Tongue (tissue), 2 donors: ENCODE data around the gene FBN3. TPM values are rescaled to one million over a fixed set of nuclear protein-coding genes. Genes with fewer than 3 reads are reported as not detected.
A peak's percentile ranks its signal among the peaks of the same experiment; 100 is the strongest.
"Not testable (repeated sequence)": the region's sequence is repeated elsewhere in the genome, so short reads cannot be mapped to it uniquely, and the experiment has no call there.

Experiments used
- DNase-seq: peaks from one replicate; pipeline ENCODE4 v3.0.0-alpha.2; 2015
- total RNA-seq: library from RNA; depleted of rRNA; stranded (reverse); fragments of >200 nt; gene quantifications from one replicate; pipeline ENCODE4 v1.2.3, GENCODE V29; 2014

The FBN3 gene
- total RNA-seq, 1 donor from 2014 or later: 13.3 TPM

- no peak for DNase-seq
These were observed 92.9 kb downstream of the FBN3 start for GRCh38 chr19:8056533-8056932.

- DNase-seq: no peak
These were observed 95.2 kb downstream of the FBN3 start for GRCh38 chr19:8054169-8054568.

- DNase-seq: no peak
These were observed 96.9 kb downstream of the FBN3 start, which contains the start of gene CCL25 for GRCh38 chr19:8052464-8052859. Gene CCL25, plus strand, starts transcription at chr19:8052760. Its CDS starts 290 bp downstream, at chr19:8053050.

- DNase-seq: peak; percentile 96
These were observed 98.9 kb downstream of the FBN3 start for GRCh38 chr19:8050274-8051096.

- no peak for DNase-seq
These were observed 102.7 kb downstream of the FBN3 start for GRCh38 chr19:8046569-8047165.

GRCh38 chr19:8045872-8046568, 103.4 kb downstream of the FBN3 start:
- DNase-seq: no peak

GRCh38 chr19:8044018-8044417, 105.4 kb downstream of the FBN3 start:
- DNase-seq: no peak

- DNase-seq: no peak
These were observed 106.5 kb downstream of the FBN3 start for GRCh38 chr19:8042900-8043299.

- DNase-seq: no peak
These were observed 107.9 kb downstream of the FBN3 start for GRCh38 chr19:8041531-8041931.

GRCh38 chr19:8039231-8039630, 110.2 kb downstream of the FBN3 start:
- no peak for DNase-seq

- DNase-seq: no peak
These were observed 110.6 kb downstream of the FBN3 start for GRCh38 chr19:8038815-8039214.

- DNase-seq: peak; percentile 96
These were observed 112.8 kb downstream of the FBN3 start for GRCh38 chr19:8036434-8037099.

GRCh38 chr19:8034178-8034525, 115.2 kb downstream of the FBN3 start:
- peak; percentile 77 for DNase-seq

GRCh38 chr19:8033287-8034177, 115.9 kb downstream of the FBN3 start:
- peak; percentile 33 for DNase-seq

GRCh38 chr19:8030960-8031359, 118.4 kb downstream of the FBN3 start:
- DNase-seq: no peak

- DNase-seq: no peak
These were observed 120.4 kb downstream of the FBN3 start for GRCh38 chr19:8028951-8029491.

- no peak for DNase-seq
These were observed 124.1 kb downstream of the FBN3 start for GRCh38 chr19:8025316-8025715.

- not testable (repeated sequence) for DNase-seq
These were observed 125.1 kb downstream of the FBN3 start for GRCh38 chr19:8024256-8024655.

GRCh38 chr19:8023371-8023770, 126.0 kb downstream of the FBN3 start:
- DNase-seq: no peak

GRCh38 chr19:8022275-8022674, 127.1 kb downstream of the FBN3 start:
- DNase-seq: no peak

- DNase-seq: no peak
These were observed 128.0 kb downstream of the FBN3 start for GRCh38 chr19:8021374-8021773.
